Nephron (organoid): ENCODE results near the gene SACS.

Experiments used
- H3K27ac Mint-ChIP-seq, 3 experiments: 2 replicates each; pipeline ENCODE4 v1.8.0; 2020; ENCODE audit warnings: mixed read lengths in 3 of 3, mild to moderate bottlenecking in 2 of 3, moderate library complexity in 1 of 3
- H3K27me3 Mint-ChIP-seq: 2 replicates; pipeline ENCODE4 v1.8.0; 2021; ENCODE audit warnings: low read depth, mild to moderate bottlenecking, moderate library complexity, mixed read lengths
- H3K36me3 Mint-ChIP-seq: 2 replicates; pipeline ENCODE4 v1.8.0; 2020; ENCODE audit warnings: low read depth, mixed read lengths
- H3K4me1 Mint-ChIP-seq: 2 replicates; pipeline ENCODE4 v1.8.0; 2020; ENCODE audit warnings: mixed read lengths
- H3K4me3 Mint-ChIP-seq, 3 experiments: 2 replicates each; pipeline ENCODE4 v1.8.0; 2020; ENCODE audit warnings: mild to moderate bottlenecking in 3 of 3, mixed read lengths in 3 of 3, moderate library complexity in 2 of 3
- H3K9me3 Mint-ChIP-seq: 2 replicates; pipeline ENCODE4 v1.8.0; 2020; ENCODE audit warnings: mixed read lengths
- CTCF ChIP-seq, 3 experiments: fragments of 200-600 bp; sonication (generic); IDR thresholded peaks; one replicate each; pipeline ENCODE4 v1.5.0; 2021; ENCODE audit warnings: antibody characterized with exemption in 3 of 3; ENCODE audit not compliant: unreplicated experiment in 3 of 3

Gene SACS

DNA sequence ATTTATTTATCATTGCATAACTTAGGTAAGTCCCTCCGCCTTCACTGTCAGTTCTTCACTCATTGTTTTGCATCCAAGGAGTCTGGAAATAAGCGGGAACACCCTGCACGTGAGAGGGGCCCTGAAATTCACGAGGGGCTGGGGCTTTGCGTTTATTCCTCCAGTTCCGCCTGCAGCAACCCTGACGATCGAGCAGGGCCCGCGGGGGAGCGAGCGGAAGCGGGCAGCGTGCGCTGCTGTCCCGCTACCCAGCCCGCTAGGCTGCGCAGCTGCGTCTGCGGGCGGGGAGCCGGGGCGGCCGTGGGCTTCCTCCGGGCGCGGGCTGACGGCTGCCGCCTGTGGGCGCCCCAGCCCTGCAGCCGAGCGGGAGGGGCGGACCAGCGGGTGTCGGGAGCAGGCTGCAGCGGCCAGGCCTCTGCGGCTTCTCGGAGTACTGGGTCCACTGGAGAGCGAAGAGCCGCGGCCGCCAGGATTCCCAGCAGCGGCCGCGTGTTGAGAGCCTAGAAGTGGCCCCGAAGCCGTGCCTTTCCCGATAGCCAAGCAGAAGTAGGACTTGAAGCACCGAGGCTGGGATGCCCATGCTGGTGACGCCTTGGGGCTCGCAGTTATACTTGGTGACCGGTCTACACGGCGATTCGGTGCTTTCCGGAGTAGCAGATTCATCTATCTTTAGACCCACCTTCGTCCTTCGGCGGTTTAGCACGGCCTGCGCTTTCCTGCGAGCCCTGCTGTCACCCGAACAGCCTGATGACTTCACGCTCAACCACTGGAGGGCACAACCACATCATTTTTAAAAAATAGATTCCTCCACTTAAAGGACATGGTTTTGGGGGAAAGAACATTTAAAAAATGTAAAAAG is 32.9 kb upstream of the SACS start:
- Mint-ChIP-seq H3K4me3 (peak overlapping the region; percentile 83 to 86 (median 86)), H3K36me3 (no peaks in the 10 kb centered on the region), H3K27me3 (no peaks in the 10 kb centered on the region), H3K27ac (peak overlapping the region; percentile 79 to 91 (median 83)), H3K9me3 (no peaks in the 10 kb centered on the region), H3K4me1 (peaks cover 54% of the 10 kb centered on the region)
- TF ChIP-seq CTCF (IDR thresholded peaks at IDR 0.05; ENCODE audit: unreplicated experiment in 3 of 3) = peak; percentile 57 to 79 (median 61)

DNA sequence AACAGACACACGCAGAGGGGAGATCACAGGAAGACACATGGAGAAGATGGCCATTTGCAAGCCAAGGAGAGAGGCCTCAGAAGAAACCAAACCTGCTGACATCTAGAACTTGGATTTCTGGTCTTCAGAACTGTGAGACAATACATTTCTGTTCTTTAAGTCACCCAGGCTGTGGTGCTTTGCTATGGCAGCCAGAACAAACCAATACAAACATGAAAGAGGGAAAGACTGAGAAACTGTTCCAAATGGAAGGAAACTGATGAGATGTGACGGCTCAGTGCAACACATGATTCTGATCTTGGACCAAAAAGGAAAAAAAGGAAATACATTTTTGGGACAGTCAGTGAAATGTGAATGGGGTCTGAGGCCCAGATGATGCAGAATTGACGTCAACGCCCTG is 30.2 kb upstream of the SACS start:
- no peak for TF ChIP-seq CTCF (IDR thresholded peaks at IDR 0.05; ENCODE audit: unreplicated experiment in 3 of 3)
- Mint-ChIP-seq H3K27me3 (no peaks in the 10 kb centered on the region), H3K4me1 (peaks cover 50% of the 10 kb centered on the region), H3K27ac (peak overlapping the region in 2 of 3 experiments; percentile 4 to 41), H3K4me3 (peak overlapping the region in 1 of 3 experiments; percentile 32), H3K9me3 (no peaks in the 10 kb centered on the region), H3K36me3 (no peaks in the 10 kb centered on the region)

- H3K27me3 Mint-ChIP-seq = no peaks in the 10 kb centered on the region
- peak overlapping the region in 2 of 3 experiments; percentile 41 to 71 for H3K27ac Mint-ChIP-seq
- no peaks in the 10 kb centered on the region for H3K36me3 Mint-ChIP-seq
- no peak for TF ChIP-seq CTCF (IDR thresholded peaks at IDR 0.05; ENCODE audit: unreplicated experiment in 3 of 3)
- H3K4me1 Mint-ChIP-seq = peaks cover 46% of the 10 kb centered on the region
- no peaks in the 10 kb centered on the region for H3K9me3 Mint-ChIP-seq
- no peak overlapping the region for H3K4me3 Mint-ChIP-seq
These were observed 29.5 kb upstream of the SACS start for GRCh38 chr13:23462815-23463559.

- Mint-ChIP-seq H3K27me3 (no peaks in the 10 kb centered on the region), H3K4me3 (no peak overlapping the region), H3K9me3 (no peaks in the 10 kb centered on the region), H3K4me1 (peaks cover 49% of the 10 kb centered on the region), H3K27ac (no peak overlapping the region), H3K36me3 (no peaks in the 10 kb centered on the region)
- TF ChIP-seq CTCF (IDR thresholded peaks at IDR 0.05; ENCODE audit: unreplicated experiment in 3 of 3) = no peak
These were observed 28.0 kb upstream of the SACS start for GRCh38 chr13:23461544-23461943.

DNA sequence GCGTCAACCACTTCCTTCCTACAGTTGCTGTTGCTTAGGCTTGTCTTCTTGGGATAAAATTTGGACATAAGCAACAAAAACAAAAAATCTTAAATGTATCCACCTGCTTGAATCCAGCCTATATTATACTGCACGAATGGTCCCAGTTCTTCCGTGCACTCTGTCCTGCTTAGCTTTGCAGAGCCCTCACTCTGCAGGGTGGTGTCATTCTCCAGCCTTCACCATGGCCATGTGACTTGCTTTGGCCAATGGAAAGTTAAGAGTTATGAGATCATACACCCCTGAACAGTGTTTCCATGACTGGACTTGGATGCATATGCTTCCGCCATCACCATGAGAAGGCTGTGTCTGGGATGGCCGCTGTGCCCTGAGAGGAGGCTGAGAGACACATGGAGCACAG is 27.4 kb upstream of the SACS start:
- no peak overlapping the region for H3K4me3 Mint-ChIP-seq
- H3K27ac Mint-ChIP-seq = no peak overlapping the region
- TF ChIP-seq CTCF (IDR thresholded peaks at IDR 0.05; ENCODE audit: unreplicated experiment in 3 of 3) = no peak
- H3K36me3 Mint-ChIP-seq = no peaks in the 10 kb centered on the region
- peaks cover 55% of the 10 kb centered on the region for H3K4me1 Mint-ChIP-seq
- no peaks in the 10 kb centered on the region for H3K9me3 Mint-ChIP-seq
- no peaks in the 10 kb centered on the region for H3K27me3 Mint-ChIP-seq
